Esophagus muscularis mucosa (tissue), 4 donors: ENCODE measurements around the gene PGLYRP3. TPM values are rescaled to one million over a fixed set of nuclear protein-coding genes. Genes with fewer than 3 reads are reported as not detected.

ENCODE experiments used
- DNase-seq: peaks from one replicate; pipeline ENCODE4 v3.0.0-alpha.2; 2017; ENCODE audit errors: extremely low spot score
- H3K27ac ChIP-seq, 4 donors: fragments of 200-600 bp; sonication (generic); replicated peaks in 1 of 4; 1 replicate in 3 of 4; 2 replicates in 1 of 4; pipeline ENCODE4 v1.5.1; 2016 to 2019; ENCODE audit warnings: mild to moderate bottlenecking in 1 of 4
- H3K27me3 ChIP-seq, 4 donors: fragments of 200-600 bp; sonication (generic); one replicate each; pipeline versions ENCODE4 v1.5.1 to v1.6.0; 2016 to 2019
- H3K36me3 ChIP-seq, 4 donors: fragments of 200-600 bp; sonication (generic); one replicate each; pipeline ENCODE4 v1.5.1; 2016 to 2019
- H3K4me1 ChIP-seq, 4 donors: fragments of 200-600 bp; sonication (generic); one replicate each; pipeline ENCODE4 v1.5.1; 2016 to 2019
- H3K4me3 ChIP-seq, 4 donors: fragments of 200-600 bp; sonication (generic); 1 replicate in 2 of 4; 2 replicates in 2 of 4; pipeline ENCODE4 v1.5.1; 2016 to 2019; ENCODE audit warnings: mild to moderate bottlenecking in 4 of 4, moderate library complexity in 1 of 4
- H3K9me3 ChIP-seq, 4 donors: fragments of 200-600 bp; sonication (generic); 1 replicate in 3 of 4; 2 replicates in 1 of 4; pipeline ENCODE4 v1.5.1; 2016 to 2019
- EP300 ChIP-seq: sonication (generic); formaldehyde crosslinking; IDR thresholded peaks from one replicate; pipeline ENCODE4 v1.6.1; 2017; ENCODE audit warnings: antibody characterized with exemption
- POLR2A ChIP-seq: fragments of 450-650 bp; IDR thresholded peaks from one replicate; pipeline ENCODE4 v1.6.1; 2017; ENCODE audit warnings: antibody characterized with exemption, moderate library complexity, mild to moderate bottlenecking, low read depth
- POLR2AphosphoS5 ChIP-seq, 2 donors: sonication (generic); formaldehyde crosslinking; IDR thresholded peaks; one replicate each; pipeline ENCODE4 v1.6.1; 2017; ENCODE audit warnings: antibody characterized with exemption in 2 of 2
- WGBS: methylation state at CpG from one replicate; pipeline ENCODE4 v1.1.5; 2018; 5-methylcytosine and 5-hydroxymethylcytosine counted together
- intact Hi-C: fragments of 100-400 bp; cut with DNase I; formaldehyde crosslinking; loops from one replicate; pipeline ENCODE4 v1.15.1; 2023
- total RNA-seq, 4 donors: library from RNA; depleted of rRNA; stranded (reverse); fragments of >200 nt; gene quantifications; one replicate each; pipeline versions ENCODE4 v1.1.0 to v1.2.1, GENCODE V29; 2016
- TF ChIP-seq, protein P1 (sequence below), 3 experiments: fragments of 200-600 bp in 2 of 3; fragments of 450-650 bp in 1 of 3; sonication (generic) in 2 of 3; IDR thresholded peaks; one replicate each; pipeline ENCODE4 v1.5.1; 2017 to 2019; ENCODE audit warnings: antibody characterized with exemption in 3 of 3, mild to moderate bottlenecking in 2 of 3, moderate library complexity in 1 of 3

The PGLYRP3 gene
- total RNA-seq, 4 donors from 2014 or later: not detected

DNA sequence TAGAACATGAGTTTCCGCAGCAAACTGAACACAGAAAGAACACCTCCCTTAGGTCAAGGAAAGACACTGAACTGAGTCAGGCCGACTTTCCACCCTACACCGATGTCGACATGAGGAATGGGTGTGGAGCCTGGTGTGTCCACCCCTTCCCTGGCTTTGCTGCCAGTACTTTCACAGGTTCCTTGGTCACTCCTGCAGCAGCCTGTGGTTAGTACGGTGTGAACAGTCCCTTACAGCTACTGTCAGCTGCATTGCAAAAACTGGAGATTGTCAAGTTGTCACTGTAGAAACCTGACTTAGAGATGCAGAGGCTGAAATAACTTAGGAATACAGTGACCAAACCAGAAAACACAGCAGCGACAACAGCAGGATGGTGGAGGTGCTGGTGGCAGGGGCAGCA, 7.1 kb downstream of the PGLYRP3 start:
- peak; percentile 72 for DNase-seq
- no peaks in the 10 kb centered on the region for H3K4me1 ChIP-seq
- peaks cover 0 to 24% (median 0%) of the 10 kb centered on the region in 4 donors for H3K27me3 ChIP-seq
- TF ChIP-seq POLR2A (no peak), EP300 (no peak), POLR2AphosphoS5 (IDR thresholded peaks at IDR 0.05) (no peak)
- TF ChIP-seq, protein P1, sequence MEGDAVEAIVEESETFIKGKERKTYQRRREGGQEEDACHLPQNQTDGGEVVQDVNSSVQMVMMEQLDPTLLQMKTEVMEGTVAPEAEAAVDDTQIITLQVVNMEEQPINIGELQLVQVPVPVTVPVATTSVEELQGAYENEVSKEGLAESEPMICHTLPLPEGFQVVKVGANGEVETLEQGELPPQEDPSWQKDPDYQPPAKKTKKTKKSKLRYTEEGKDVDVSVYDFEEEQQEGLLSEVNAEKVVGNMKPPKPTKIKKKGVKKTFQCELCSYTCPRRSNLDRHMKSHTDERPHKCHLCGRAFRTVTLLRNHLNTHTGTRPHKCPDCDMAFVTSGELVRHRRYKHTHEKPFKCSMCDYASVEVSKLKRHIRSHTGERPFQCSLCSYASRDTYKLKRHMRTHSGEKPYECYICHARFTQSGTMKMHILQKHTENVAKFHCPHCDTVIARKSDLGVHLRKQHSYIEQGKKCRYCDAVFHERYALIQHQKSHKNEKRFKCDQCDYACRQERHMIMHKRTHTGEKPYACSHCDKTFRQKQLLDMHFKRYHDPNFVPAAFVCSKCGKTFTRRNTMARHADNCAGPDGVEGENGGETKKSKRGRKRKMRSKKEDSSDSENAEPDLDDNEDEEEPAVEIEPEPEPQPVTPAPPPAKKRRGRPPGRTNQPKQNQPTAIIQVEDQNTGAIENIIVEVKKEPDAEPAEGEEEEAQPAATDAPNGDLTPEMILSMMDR (IDR thresholded peaks at IDR 0.05): no peak
- intact Hi-C loops: no loop called here
- H3K4me3 ChIP-seq: no peak overlapping the region
- no peaks in the 10 kb centered on the region for H3K9me3 ChIP-seq
- WGBS: 81% methylated on average over 6 of the region's 6 CpGs
- no peak overlapping the region for H3K27ac ChIP-seq
- no peaks in the 10 kb centered on the region for H3K36me3 ChIP-seq

- Histone ChIP-seq H3K27ac (no peak overlapping the region), H3K27me3 (peaks cover 0 to 10% (median 0%) of the 10 kb centered on the region in 4 donors), H3K4me3 (no peak overlapping the region), H3K4me1 (no peaks in the 10 kb centered on the region), H3K9me3 (no peaks in the 10 kb centered on the region), H3K36me3 (no peaks in the 10 kb centered on the region)
- WGBS: 53% methylated on average over 5 of the region's 5 CpGs
- no peak for TF ChIP-seq POLR2A
- TF ChIP-seq, protein P1 (IDR thresholded peaks at IDR 0.05): no peak
- no peak for TF ChIP-seq EP300
- TF ChIP-seq POLR2AphosphoS5 (IDR thresholded peaks at IDR 0.05): no peak
- intact Hi-C loops: no loop called here
- DNase-seq: peak; percentile 78
These were observed 10.4 kb downstream of the PGLYRP3 start for GRCh38 chr1:153302308-153302707.

DNA sequence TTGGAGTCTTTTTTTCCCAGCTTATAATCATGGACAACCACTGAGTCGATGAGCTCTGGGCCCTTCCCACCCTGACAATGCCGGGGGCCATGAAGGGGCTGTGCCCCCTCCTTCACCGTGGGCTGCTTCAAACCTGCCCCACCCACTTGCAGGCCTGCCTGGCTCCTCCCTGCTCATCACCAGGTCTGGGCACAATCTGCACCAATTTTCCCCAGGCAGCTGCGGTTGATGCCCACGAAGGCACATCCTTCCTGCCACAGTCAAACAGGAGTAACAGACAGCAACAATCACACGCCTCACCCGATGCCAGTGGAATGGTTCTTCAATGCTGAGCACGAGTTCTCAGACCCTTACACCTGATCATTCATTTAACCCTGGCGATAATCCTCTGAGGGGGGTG, 18.9 kb downstream of the PGLYRP3 start:
- H3K27ac ChIP-seq: no peak overlapping the region
- no peaks in the 10 kb centered on the region for H3K9me3 ChIP-seq
- WGBS: 72% methylated on average over 7 of the region's 9 CpGs
- intact Hi-C loops: no loop called here
- DNase-seq: peak; percentile 80
- H3K27me3 ChIP-seq: peaks cover 0 to 36% (median 0%) of the 10 kb centered on the region in 4 donors
- H3K4me1 ChIP-seq: no peaks in the 10 kb centered on the region
- no peak overlapping the region for H3K4me3 ChIP-seq
- no peak for TF ChIP-seq POLR2AphosphoS5 (IDR thresholded peaks at IDR 0.05)
- TF ChIP-seq, protein P1 (IDR thresholded peaks at IDR 0.05): no peak
- TF ChIP-seq EP300: no peak
- TF ChIP-seq POLR2A: no peak
- no peaks in the 10 kb centered on the region for H3K36me3 ChIP-seq

DNA sequence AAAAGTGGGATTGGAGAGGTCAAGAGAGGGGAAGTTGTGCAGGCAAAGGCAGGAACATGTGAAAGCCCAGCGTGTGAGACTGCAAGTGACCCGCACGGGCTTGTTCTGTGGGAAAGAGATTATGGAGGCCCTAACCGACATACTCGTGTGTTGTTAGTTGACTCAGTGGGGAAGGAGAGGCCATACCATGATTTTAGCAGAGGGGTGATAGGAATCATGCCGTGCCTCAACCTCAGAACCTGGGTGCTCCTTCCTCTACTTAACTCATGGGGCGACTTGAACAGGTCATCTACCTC, 19.3 kb downstream of the PGLYRP3 start:
- Histone ChIP-seq H3K9me3 (no peaks in the 10 kb centered on the region), H3K36me3 (no peaks in the 10 kb centered on the region), H3K27ac (no peak overlapping the region), H3K27me3 (peaks cover 0 to 41% (median 0%) of the 10 kb centered on the region in 4 donors), H3K4me3 (no peak overlapping the region), H3K4me1 (no peaks in the 10 kb centered on the region)
- WGBS: 73% methylated on average over 7 of the region's 7 CpGs
- no peak for DNase-seq
- intact Hi-C loops: no loop called here
- TF ChIP-seq POLR2AphosphoS5 (IDR thresholded peaks at IDR 0.05): no peak
- TF ChIP-seq, protein P1 (IDR thresholded peaks at IDR 0.05): no peak
- no peak for TF ChIP-seq EP300
- no peak for TF ChIP-seq POLR2A

DNA sequence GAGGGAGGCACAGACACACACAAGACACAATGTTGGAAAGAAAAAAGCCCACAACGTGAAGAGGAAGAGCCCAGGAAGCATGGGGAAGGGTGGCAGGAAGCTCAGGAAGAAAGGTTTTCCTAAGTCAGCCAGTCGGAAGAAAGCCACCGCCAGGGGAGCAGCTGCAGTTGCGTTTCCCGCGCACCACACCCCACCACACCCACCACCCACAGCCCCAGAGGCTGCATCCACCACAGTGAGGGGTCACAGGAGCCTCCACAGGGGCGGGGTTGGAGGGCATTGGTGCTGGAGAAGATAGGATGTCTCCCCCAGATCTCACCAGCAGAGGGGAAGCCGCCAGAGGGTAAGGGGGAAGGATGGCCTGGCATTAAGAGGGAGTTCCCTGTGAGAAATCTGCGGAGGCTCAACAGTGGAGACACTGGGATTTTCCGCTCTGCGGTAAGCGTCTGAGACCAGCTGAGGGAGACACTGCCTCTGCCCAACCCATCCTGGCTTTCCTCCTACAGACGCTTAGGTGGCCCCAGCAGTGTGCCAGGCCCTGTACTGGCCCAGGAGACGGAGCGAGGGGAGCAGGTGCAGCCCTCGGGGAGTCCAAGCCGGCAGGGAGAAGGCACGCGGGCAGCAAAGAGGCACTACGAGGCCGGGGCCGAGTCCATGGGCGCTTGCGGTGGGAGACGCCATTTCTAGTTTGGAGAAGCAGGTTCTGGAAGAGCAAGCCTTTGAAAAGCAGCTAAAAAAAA, 19.8 kb downstream of the PGLYRP3 start:
- Histone ChIP-seq H3K27ac (no peak overlapping the region), H3K4me1 (no peaks in the 10 kb centered on the region), H3K9me3 (no peaks in the 10 kb centered on the region), H3K27me3 (peaks cover 0 to 44% (median 0%) of the 10 kb centered on the region in 4 donors), H3K4me3 (no peak overlapping the region), H3K36me3 (no peaks in the 10 kb centered on the region)
- no peak for TF ChIP-seq EP300
- TF ChIP-seq POLR2AphosphoS5 (IDR thresholded peaks at IDR 0.05): no peak
- no peak for TF ChIP-seq POLR2A
- TF ChIP-seq, protein P1 (IDR thresholded peaks at IDR 0.05): no peak
- intact Hi-C loops: no loop called here
- WGBS: 70% methylated on average over 20 of the region's 25 CpGs
- peak; percentile 90 for DNase-seq
